Measurements from ENCODE around the gene CPLANE2. TPM values are rescaled to one million over a fixed set of nuclear protein-coding genes. Genes with fewer than 3 reads are reported as not detected.

Gene CPLANE2
- total and polyA plus RNA-seq, 4 donors, result 1.9 to 6.4 (median 2.9) TPM

- Histone ChIP-seq H3K9me3 (ENCODE audit: control insufficient read depth, low read length) (no peaks in the 10 kb centered on the region), H3K27ac (ENCODE audit: low read depth in 1 of 2, low read length in 2 of 2) (no peak overlapping the region), H3K36me3 (ENCODE audit: control insufficient read depth in 1 of 2, insufficient read depth in 2 of 2, low read length in 1 of 2) (no peaks in the 10 kb centered on the region), H3K4me3 (ENCODE audit: low read length in 2 of 2) (no peak overlapping the region), H3K4me1 (ENCODE audit: control insufficient read depth in 1 of 2, insufficient read depth in 2 of 2, low read length in 2 of 2) (no peaks in the 10 kb centered on the region), H3K27me3 (ENCODE audit: control insufficient read depth in 1 of 2, insufficient read depth in 2 of 2, low read length in 1 of 2) (no peaks in the 10 kb centered on the region)
- DNase-seq (peak in 1 of 2 donors; percentile 46), ATAC-seq (ENCODE audit: low FRiP score) (no peak)
- intact Hi-C loops (cut with DNase I), result loop anchor here (5.0 kb wide), 2 partner anchors 38 to 158 kb away; no protein-coding TSS in a partner anchor
- 84 to 88% methylated on average over 12 of the region's 12 CpGs for WGBS, 2 donors
Observed at GRCh38 chr1:16204634-16205333, 32.2 kb downstream of the CPLANE2 start.

DNA sequence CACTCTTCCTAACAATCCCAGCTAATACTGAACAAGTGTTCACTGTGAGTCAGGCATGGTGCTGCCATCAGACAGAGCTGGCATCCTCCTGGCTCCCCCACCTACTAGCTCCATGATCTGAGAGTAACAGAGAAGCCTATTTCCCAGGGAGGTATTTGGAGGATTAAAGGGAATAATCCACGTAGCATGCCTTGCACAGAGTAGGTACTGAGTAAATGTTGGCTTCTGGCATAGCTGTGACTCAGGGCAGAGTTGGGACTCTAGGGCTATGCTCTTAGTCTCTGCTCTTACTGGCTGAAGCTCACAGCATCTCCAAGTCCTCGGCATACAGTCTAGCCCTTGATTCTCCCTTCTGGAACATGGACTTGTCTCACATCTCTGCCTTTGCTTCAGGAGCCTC lies 32.8 kb downstream of the CPLANE2 start:
- ATAC-seq (ENCODE audit: low FRiP score) (no peak), DNase-seq (no peak)
- intact Hi-C loops (cut with DNase I), result no loop called here
- no peak overlapping the region for H3K27ac ChIP-seq (ENCODE audit: low read depth in 1 of 2, low read length in 2 of 2)
- WGBS, 2 donors, result 75 to 85% methylated on average over 2 of the region's 2 CpGs
- H3K4me3 ChIP-seq (ENCODE audit: low read length in 2 of 2), result no peak overlapping the region
- no peaks in the 10 kb centered on the region for H3K27me3 ChIP-seq (ENCODE audit: control insufficient read depth in 1 of 2, insufficient read depth in 2 of 2, low read length in 1 of 2)
- no peaks in the 10 kb centered on the region for H3K4me1 ChIP-seq (ENCODE audit: control insufficient read depth in 1 of 2, insufficient read depth in 2 of 2, low read length in 2 of 2)
- no peaks in the 10 kb centered on the region for H3K9me3 ChIP-seq (ENCODE audit: control insufficient read depth, low read length)
- H3K36me3 ChIP-seq (ENCODE audit: control insufficient read depth in 1 of 2, insufficient read depth in 2 of 2, low read length in 1 of 2), result no peaks in the 10 kb centered on the region

- 48 to 60% methylated on average over 3 of the region's 3 CpGs for WGBS, 2 donors
- intact Hi-C loops (cut with DNase I), result no loop called here
- Histone ChIP-seq H3K27me3 (ENCODE audit: control insufficient read depth in 1 of 2, insufficient read depth in 2 of 2, low read length in 1 of 2) (no peaks in the 10 kb centered on the region), H3K4me3 (ENCODE audit: low read length in 2 of 2) (no peak overlapping the region), H3K27ac (ENCODE audit: low read depth in 1 of 2, low read length in 2 of 2) (no peak overlapping the region), H3K9me3 (ENCODE audit: control insufficient read depth, low read length) (no peaks in the 10 kb centered on the region), H3K36me3 (ENCODE audit: control insufficient read depth in 1 of 2, insufficient read depth in 2 of 2, low read length in 1 of 2) (no peaks in the 10 kb centered on the region), H3K4me1 (ENCODE audit: control insufficient read depth in 1 of 2, insufficient read depth in 2 of 2, low read length in 2 of 2) (no peaks in the 10 kb centered on the region)
- ATAC-seq (ENCODE audit: low FRiP score), result no peak
- DNase-seq, result no peak
Observed at GRCh38 chr1:16203550-16203949, 33.4 kb downstream of the CPLANE2 start.

DNA sequence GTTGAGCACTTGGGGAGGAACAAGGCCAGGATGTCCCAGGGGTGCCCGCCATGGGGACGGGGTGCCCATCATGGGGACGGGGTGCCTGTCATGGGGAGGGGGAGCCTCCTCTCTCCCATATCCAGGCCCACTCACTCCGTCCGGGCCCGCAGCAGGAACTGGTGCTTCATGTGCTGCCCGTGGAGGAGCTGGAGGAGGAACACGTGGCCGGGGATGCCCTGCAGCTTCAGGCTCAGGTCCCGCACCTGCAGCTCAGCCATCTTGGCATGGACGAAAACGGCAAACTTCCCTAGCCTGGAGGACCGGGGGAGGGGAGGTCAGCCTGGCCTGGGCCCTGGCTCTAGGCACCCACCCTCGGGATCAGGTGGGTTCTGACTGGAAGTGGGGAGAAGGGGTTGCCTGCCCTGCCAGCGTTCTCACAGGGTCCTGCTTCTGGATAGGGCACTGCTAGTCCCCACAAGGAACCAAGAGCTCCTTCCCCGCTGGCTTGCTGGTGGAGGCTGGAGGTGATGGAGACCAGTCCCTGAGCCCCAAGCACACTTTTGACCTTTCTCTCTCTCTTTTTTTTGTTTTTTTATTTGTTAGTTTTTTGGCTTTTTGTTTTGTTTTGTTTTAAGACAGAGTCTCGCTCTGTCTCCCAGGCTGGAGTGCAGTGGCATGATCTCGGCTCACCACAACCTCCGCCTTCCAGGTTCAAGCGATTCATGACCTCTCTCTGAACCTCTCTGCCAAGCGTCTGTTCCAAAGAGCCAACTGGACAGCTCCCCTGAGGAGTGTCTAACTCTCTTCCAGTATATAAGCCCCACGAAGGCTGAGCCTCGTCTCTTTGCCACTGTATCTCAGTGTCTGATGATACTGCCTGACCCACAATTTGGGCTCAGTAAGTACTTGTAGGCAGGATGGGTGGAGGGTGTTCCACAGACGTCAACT lies 34.4 kb downstream of the CPLANE2 start:
- ATAC-seq (ENCODE audit: low FRiP score), result no peak
- intact Hi-C loops (cut with DNase I), result no loop called here
- WGBS, 2 donors, result 88 to 89% methylated on average over 21 to 24 of the region's 24 CpGs

DNA sequence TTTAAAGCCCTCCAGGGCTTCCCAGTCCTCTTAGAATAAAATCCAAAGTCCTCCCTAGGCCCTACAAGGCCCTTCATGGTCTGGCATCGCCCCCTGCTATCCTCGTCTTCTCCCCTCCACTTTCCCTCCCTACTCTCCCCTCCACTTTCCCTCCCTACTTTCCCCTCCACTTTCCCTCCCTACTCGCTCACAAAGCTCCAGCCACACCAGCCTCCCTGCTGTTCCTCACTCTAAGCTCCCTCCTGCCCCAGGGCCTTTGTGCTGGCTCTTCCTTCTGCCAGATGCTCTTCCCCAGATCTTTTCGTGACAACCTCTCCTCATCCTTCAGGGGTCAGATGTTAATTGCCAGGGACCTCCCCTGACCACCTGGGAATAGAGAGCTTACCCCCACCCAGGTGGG lies 37.3 kb downstream of the CPLANE2 start:
- H3K36me3 ChIP-seq (ENCODE audit: control insufficient read depth in 1 of 2, insufficient read depth in 2 of 2, low read length in 1 of 2), result no peaks in the 10 kb centered on the region
- DNase-seq (peak in 1 of 2 donors; percentile 18), ATAC-seq (ENCODE audit: low FRiP score) (no peak)
- intact Hi-C loops (cut with DNase I), result no loop called here
- H3K9me3 ChIP-seq (ENCODE audit: control insufficient read depth, low read length), result no peaks in the 10 kb centered on the region
- no peak overlapping the region for H3K4me3 ChIP-seq (ENCODE audit: low read length in 2 of 2)
- no peak overlapping the region for H3K27ac ChIP-seq (ENCODE audit: low read depth in 1 of 2, low read length in 2 of 2)
- WGBS, 2 donors, result 86 to 90% methylated on average over 4 of the region's 4 CpGs
- no peaks in the 10 kb centered on the region for H3K27me3 ChIP-seq (ENCODE audit: control insufficient read depth in 1 of 2, insufficient read depth in 2 of 2, low read length in 1 of 2)
- no peaks in the 10 kb centered on the region for H3K4me1 ChIP-seq (ENCODE audit: control insufficient read depth in 1 of 2, insufficient read depth in 2 of 2, low read length in 2 of 2)

More for the DNA sequence above, 34.4 kb downstream of the CPLANE2 start:
- Histone ChIP-seq H3K9me3 (ENCODE audit: control insufficient read depth, low read length) (no peaks in the 10 kb centered on the region), H3K4me1 (ENCODE audit: control insufficient read depth in 1 of 2, insufficient read depth in 2 of 2, low read length in 2 of 2) (no peaks in the 10 kb centered on the region), H3K36me3 (ENCODE audit: control insufficient read depth in 1 of 2, insufficient read depth in 2 of 2, low read length in 1 of 2) (no peaks in the 10 kb centered on the region), H3K27ac (ENCODE audit: low read depth in 1 of 2, low read length in 2 of 2) (no peak overlapping the region), H3K4me3 (ENCODE audit: low read length in 2 of 2) (no peak overlapping the region), H3K27me3 (ENCODE audit: control insufficient read depth in 1 of 2, insufficient read depth in 2 of 2, low read length in 1 of 2) (no peaks in the 10 kb centered on the region)
- DNase-seq, result no peak

DNA sequence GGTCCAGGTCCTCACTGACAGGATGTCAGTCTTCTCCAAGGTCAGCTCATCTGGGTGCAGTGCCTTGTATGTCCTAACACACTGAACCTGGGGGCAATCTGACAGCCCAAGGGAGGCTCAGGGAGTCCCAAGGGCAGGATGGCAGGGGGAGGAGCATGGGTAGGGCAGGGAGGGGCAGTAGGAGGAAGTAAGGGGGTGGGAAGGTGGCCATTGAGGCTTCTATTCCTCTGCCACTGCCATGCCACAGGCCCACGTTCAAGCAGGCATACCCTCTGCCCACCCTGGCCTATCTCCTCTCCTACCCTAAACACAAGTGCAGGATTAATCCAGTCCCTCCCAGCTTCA lies 37.9 kb downstream of the CPLANE2 start:
- intact Hi-C loops (cut with DNase I), result no loop called here
- WGBS, 2 donors, result 52 to 57% methylated on average over 1 of the region's 1 CpG
- Histone ChIP-seq H3K36me3 (ENCODE audit: control insufficient read depth in 1 of 2, insufficient read depth in 2 of 2, low read length in 1 of 2) (no peaks in the 10 kb centered on the region), H3K4me1 (ENCODE audit: control insufficient read depth in 1 of 2, insufficient read depth in 2 of 2, low read length in 2 of 2) (no peaks in the 10 kb centered on the region), H3K27ac (ENCODE audit: low read depth in 1 of 2, low read length in 2 of 2) (no peak overlapping the region), H3K9me3 (ENCODE audit: control insufficient read depth, low read length) (no peaks in the 10 kb centered on the region), H3K4me3 (ENCODE audit: low read length in 2 of 2) (no peak overlapping the region), H3K27me3 (ENCODE audit: control insufficient read depth in 1 of 2, insufficient read depth in 2 of 2, low read length in 1 of 2) (no peaks in the 10 kb centered on the region)
- DNase-seq (peak in 1 of 2 donors; percentile 26), ATAC-seq (ENCODE audit: low FRiP score) (no peak)

DNA sequence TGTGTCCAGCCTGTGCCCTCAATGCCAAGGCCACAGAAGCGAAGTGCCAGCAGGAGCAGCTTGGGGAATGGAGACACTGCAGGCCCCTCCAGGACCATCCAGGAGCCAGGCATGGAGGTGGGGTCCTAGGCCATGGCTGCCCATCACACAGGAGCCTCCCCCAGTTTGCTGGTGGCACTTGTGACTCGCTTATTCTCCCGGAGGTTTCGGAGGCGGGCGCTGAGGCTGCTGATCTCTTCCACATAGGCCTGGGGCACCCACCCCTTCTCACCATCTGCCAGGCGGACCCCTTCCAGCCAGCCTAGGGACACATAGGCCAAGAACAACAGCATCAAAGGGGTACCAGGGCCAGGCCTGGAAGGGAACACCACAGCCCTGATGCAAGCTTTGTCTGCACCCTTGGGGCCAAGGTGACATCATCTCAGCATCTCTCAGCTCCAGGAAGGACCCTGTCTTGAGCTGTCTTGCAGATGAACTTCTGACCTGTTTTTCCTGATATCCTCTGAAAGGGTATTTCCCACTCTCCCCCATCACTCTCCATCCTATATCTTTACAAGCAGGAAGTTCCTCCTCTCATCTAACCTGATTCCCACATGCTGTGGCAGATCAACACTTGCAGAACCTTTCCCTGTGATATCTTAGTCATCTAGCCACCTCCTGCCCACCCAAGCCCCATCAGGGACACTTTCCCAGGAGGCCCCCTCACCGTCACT lies 38.4 kb downstream of the CPLANE2 start:
- ATAC-seq (ENCODE audit: low FRiP score), result no peak
- no peaks in the 10 kb centered on the region for H3K27me3 ChIP-seq (ENCODE audit: control insufficient read depth in 1 of 2, insufficient read depth in 2 of 2, low read length in 1 of 2)
- H3K36me3 ChIP-seq (ENCODE audit: control insufficient read depth in 1 of 2, insufficient read depth in 2 of 2, low read length in 1 of 2), result no peaks in the 10 kb centered on the region
- 37 to 50% methylated on average over 8 of the region's 8 CpGs for WGBS, 2 donors
- intact Hi-C loops (cut with DNase I), result no loop called here
- no peaks in the 10 kb centered on the region for H3K4me1 ChIP-seq (ENCODE audit: control insufficient read depth in 1 of 2, insufficient read depth in 2 of 2, low read length in 2 of 2)
- H3K4me3 ChIP-seq (ENCODE audit: low read length in 2 of 2), result no peak overlapping the region
- DNase-seq, result peak in 1 of 2 donors; percentile 36
- no peaks in the 10 kb centered on the region for H3K9me3 ChIP-seq (ENCODE audit: control insufficient read depth, low read length)
- no peak overlapping the region for H3K27ac ChIP-seq (ENCODE audit: low read depth in 1 of 2, low read length in 2 of 2)

- H3K27ac ChIP-seq (ENCODE audit: low read depth in 1 of 2, low read length in 2 of 2), result no peak overlapping the region
- H3K9me3 ChIP-seq (ENCODE audit: control insufficient read depth, low read length), result no peaks in the 10 kb centered on the region
- no peak overlapping the region for H3K4me3 ChIP-seq (ENCODE audit: low read length in 2 of 2)
- H3K4me1 ChIP-seq (ENCODE audit: control insufficient read depth in 1 of 2, insufficient read depth in 2 of 2, low read length in 2 of 2), result no peaks in the 10 kb centered on the region
- no peak for ATAC-seq (ENCODE audit: low FRiP score)
- no peaks in the 10 kb centered on the region for H3K36me3 ChIP-seq (ENCODE audit: control insufficient read depth in 1 of 2, insufficient read depth in 2 of 2, low read length in 1 of 2)
- intact Hi-C loops (cut with DNase I), result no loop called here
- 64 to 96% methylated on average over 3 of the region's 3 CpGs for WGBS, 2 donors
- no peaks in the 10 kb centered on the region for H3K27me3 ChIP-seq (ENCODE audit: control insufficient read depth in 1 of 2, insufficient read depth in 2 of 2, low read length in 1 of 2)
- DNase-seq, result no peak
Observed at GRCh38 chr1:16196874-16197273, 40.1 kb downstream of the CPLANE2 start.

All from aorta (tissue), 5 donors.